Measurements from ENCODE around the gene ABI3BP.

DNA sequence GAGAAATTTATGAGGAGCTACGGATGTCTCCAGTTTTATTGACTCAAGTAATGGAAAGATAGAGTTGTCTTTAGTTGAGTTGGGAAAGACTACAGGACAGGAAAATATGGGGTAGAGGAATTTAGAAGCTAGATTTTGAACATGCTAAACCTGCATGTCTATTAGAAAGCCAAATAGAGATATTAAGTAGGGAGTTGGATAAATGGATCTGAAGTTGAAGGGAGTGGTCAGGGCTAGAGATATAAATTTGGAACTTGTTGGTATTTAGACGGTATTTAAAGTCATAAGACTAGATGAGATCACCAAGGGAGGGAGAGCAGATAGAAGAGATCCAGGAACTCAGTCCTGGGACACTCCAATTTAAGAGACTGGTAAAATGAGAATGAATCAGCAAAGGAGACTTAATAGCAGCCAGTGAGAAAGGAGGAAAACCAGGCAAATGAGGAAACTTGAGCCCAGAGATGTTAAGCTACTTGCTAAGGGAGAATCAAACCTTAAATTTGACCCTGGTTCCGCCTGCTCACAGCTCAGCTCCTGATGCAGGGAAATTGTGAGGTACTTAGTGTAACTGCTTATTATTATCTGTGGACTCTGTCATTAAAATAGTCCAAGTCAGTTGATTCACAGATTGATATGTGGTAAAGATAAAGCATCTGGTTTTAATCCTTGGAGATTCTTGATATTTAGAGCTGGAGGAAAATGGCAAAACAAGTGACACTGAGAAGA is 35.8 kb downstream of the ABI3BP start:
- TF ChIP-seq POLR2A (IDR thresholded peaks at IDR 0.05; ENCODE audit: extremely low read depth, insufficient read length) (no peak), MYC (IDR thresholded peaks at IDR 0.05; ENCODE audit: low read depth, low read length) (no peak)
- TF ChIP-seq, protein P1, sequence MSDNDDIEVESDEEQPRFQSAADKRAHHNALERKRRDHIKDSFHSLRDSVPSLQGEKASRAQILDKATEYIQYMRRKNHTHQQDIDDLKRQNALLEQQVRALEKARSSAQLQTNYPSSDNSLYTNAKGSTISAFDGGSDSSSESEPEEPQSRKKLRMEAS (IDR thresholded peaks at IDR 0.05; ENCODE audit: low read depth, low read length): no peak
- TF ChIP-seq, protein P2, sequence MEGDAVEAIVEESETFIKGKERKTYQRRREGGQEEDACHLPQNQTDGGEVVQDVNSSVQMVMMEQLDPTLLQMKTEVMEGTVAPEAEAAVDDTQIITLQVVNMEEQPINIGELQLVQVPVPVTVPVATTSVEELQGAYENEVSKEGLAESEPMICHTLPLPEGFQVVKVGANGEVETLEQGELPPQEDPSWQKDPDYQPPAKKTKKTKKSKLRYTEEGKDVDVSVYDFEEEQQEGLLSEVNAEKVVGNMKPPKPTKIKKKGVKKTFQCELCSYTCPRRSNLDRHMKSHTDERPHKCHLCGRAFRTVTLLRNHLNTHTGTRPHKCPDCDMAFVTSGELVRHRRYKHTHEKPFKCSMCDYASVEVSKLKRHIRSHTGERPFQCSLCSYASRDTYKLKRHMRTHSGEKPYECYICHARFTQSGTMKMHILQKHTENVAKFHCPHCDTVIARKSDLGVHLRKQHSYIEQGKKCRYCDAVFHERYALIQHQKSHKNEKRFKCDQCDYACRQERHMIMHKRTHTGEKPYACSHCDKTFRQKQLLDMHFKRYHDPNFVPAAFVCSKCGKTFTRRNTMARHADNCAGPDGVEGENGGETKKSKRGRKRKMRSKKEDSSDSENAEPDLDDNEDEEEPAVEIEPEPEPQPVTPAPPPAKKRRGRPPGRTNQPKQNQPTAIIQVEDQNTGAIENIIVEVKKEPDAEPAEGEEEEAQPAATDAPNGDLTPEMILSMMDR (IDR thresholded peaks at IDR 0.05; ENCODE audit: low read depth, low read length): no peak

Measured in NB4 (cell line).